ENCODE data around the gene NEURL3.
"Not testable (repeated sequence)": the region's sequence is repeated elsewhere in the genome, so short reads cannot be mapped to it uniquely, and the experiment has no call there.

NEURL3 gene, protein sequence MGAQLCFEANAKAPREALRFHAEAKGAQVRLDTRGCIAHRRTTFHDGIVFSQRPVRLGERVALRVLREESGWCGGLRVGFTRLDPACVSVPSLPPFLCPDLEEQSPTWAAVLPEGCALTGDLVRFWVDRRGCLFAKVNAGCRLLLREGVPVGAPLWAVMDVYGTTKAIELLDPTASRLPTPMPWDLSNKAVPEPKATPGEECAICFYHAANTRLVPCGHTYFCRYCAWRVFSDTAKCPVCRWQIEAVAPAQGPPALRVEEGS

DNA sequence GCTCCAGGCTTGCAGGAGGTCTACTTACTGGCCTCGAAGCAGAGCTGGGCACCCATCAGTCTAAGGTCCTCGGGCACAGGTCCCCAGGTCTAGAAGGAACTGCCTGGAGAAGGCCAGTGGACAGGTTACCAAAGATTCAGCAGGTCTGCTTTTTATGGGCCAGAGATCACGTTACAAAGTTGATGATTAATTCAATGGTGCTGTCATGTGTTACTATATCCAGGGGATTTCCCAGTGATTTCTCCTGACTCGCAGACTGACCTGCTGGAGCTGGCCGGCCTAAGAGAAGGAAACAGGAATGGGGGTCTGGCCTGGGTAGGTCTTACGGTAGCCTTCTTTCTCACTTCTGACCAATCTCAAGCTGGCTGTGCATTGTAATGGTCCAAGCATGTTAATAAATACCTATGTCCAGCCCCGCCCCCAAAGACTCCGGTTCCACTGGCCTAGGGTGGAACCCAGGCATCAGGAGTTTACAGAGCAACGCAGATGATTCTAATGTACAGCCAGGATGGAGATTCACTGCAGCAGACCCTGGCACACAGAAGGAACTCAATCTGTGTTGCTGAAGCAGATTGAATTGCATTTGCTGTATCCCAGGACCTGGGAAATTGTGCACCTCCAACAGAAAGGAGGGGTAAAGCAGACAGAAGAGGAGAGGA lies at the start of gene NEURL3:
Gene NEURL3 (minus strand): TSS at position 127 of the 659 bp plus-strand sequence. CDS start 71 bp downstream, at position 56.
- no peak within 1 kb of the TSS for H3K27ac ChIP-seq
- TF ChIP-seq Cebpa-rat (IDR thresholded peaks at IDR 0.05): no peak
- peaks cover 51 to 73% (median 58%) of the 10 kb centered on the region in 10 experiments for H3K4me1 ChIP-seq
- no peaks in the 10 kb centered on the region for H3K9me3 ChIP-seq (replicated peaks in 1 of 11)
- H3K27me3 ChIP-seq: no peaks in the 10 kb centered on the region
- no peak within 1 kb of the TSS for H3K4me3 ChIP-seq
- no peak within 1 kb of the TSS for H3K9ac ChIP-seq
- H3K36me3 ChIP-seq: no peaks in the 10 kb centered on the region
- no peaks in the 10 kb centered on the region for H4K20me1 ChIP-seq
- H3K4me2 ChIP-seq: peak within 1 kb of the TSS in 4 of 11 experiments; percentile 38 to 67 (median 64); a peak in 6 of 22 replicates

DNA sequence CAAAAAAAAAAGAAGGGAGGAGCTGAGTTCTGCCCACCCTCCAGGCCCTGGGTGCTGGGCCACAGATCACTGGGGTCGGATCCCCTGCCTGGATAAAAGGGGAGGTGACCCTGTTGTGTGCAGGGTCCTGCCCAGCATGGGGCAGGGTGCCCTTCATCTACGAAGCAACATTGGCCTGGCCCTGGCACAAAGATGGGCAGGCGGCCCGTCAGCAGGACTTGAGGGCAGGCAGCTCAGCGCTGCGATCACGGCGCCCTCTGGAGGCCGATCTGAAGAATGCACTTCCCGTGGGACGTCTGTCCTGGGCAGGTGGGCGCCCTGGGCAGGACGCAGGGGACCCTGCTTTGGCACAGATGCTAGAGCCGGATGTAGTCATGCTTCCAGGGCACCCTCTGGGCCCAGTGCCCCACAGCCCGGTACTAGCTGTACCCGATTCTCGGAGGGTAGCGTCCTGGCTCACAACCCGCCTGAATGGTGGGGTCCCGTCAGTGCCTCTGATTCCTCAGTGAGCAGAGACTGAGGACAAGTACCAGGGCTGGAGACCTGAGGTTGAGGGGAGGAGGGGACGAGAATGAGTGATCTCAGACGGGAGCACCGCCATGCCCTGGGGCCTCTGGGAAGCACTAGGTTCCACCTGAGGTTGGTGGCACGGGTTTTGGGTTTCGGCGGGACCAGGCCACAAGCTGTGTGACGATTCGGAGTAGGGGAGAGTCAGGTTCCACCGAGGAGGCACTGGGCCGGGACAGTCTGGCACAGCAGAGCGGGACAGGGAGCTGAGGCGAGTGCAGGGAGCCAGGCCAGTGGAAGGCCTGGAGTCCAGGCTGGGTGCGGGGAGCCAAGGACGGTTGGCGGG lies 49.4 kb upstream of the NEURL3 start:
- Histone ChIP-seq H3K27me3 (no peaks in the 10 kb centered on the region), H3K4me2 (peak overlapping the region; percentile 39 to 95 (median 86)), H3K36me3 (peaks cover 25 to 35% (median 31%) of the 10 kb centered on the region in 11 experiments), H3K4me1 (peaks cover 37 to 71% (median 66%) of the 10 kb centered on the region in 10 experiments), H3K27ac (peak overlapping the region in 1 of 11 experiments; percentile 14; a peak in 1 of 22 replicates), H4K20me1 (peaks cover 43 to 57% (median 47%) of the 10 kb centered on the region in 11 experiments), H3K9ac (peak overlapping the region in 7 of 11 experiments; percentile 8 to 52 (median 36); a peak in 10 of 22 replicates), H3K9me3 (replicated peaks in 1 of 11) (no peaks in the 10 kb centered on the region), H3K4me3 (no peak overlapping the region)
- TF ChIP-seq Cebpa-rat (IDR thresholded peaks at IDR 0.05): no peak

DNA sequence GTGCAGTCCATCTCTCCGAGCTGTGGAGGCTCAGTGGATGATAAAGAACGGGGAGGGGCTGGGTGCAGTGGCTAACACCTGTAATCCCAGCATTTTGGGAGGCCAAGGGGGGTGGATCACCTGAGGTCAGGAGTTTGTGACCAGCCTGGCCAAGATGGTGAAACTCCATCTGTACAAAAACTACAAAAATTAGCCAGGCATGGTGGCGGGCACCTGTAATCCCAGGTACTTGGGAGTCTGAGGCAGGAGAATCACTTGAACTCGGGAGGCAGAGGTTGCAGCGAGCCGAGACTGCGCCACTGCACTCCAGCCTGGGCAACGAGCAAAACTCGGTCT lies 48.8 kb upstream of the NEURL3 start:
- Histone ChIP-seq H3K4me1 (peaks cover 37 to 71% (median 66%) of the 10 kb centered on the region in 10 experiments), H3K4me2 (peak overlapping the region; percentile 39 to 95 (median 86)), H3K36me3 (peaks cover 31 to 41% (median 37%) of the 10 kb centered on the region in 11 experiments), H4K20me1 (peaks cover 49 to 63% (median 53%) of the 10 kb centered on the region in 11 experiments), H3K9ac (peak overlapping the region in 6 of 11 experiments; percentile 8 to 58 (median 44); a peak in 8 of 22 replicates)
- H3K27me3 ChIP-seq; H3K27ac ChIP-seq; H3K4me3 ChIP-seq; H3K9me3 ChIP-seq (replicated peaks in 1 of 11): not testable (repeated sequence)

DNA sequence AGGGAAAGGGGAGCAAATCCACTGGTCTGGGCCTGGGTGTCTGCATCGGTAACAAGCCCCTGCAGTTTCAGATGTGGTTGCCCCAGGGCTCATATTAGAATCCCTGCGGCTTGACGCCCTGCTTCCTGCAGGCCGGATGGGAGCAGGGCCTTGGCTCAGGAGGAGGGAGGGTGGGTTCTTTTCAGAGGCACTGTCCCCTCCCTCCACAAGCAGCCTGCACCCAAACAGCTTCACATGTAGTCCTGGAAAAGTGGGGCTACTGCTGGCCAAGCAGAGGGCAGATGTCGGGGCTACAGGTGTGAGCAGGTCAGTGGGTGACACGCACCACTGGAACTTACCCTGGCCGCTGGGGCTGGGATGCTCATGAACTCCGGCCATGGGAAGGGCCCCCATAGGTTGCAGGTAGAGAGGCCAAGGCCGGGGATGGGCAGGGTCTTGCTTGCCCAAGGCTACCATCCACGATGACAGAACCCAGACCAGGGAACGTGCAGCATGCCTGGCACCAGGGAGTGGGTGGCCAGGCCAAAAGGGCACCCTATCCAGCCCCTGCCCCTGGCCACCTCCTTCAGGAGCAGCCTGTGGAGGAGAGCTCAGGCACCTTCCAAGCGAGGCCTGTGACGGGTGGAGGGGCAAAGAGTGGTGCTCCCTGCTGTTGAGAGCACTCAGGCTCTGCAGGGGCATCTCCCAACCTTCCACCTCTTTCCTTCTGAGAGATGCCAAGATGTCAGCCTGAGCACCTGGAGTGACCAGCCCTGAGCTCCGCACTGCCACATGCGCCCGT lies 48.2 kb upstream of the NEURL3 start:
- Histone ChIP-seq H3K4me2 (peak overlapping the region; percentile 57 to 95 (median 86)), H3K27ac (0 out of 22 replicates have a peak overlapping the region, but pooled peaks of 1 of the 11 experiments have one; percentile 37), H3K36me3 (peaks cover 37 to 47% (median 43%) of the 10 kb centered on the region in 11 experiments), H4K20me1 (peaks cover 55 to 69% (median 59%) of the 10 kb centered on the region in 11 experiments), H3K4me1 (peaks cover 37 to 71% (median 66%) of the 10 kb centered on the region in 10 experiments), H3K9ac (peak overlapping the region in 8 of 11 experiments; percentile 9 to 58 (median 45); a peak in 12 of 22 replicates), H3K9me3 (replicated peaks in 1 of 11) (no peaks in the 10 kb centered on the region), H3K4me3 (no peak overlapping the region), H3K27me3 (no peaks in the 10 kb centered on the region)
- no peak for TF ChIP-seq Cebpa-rat (IDR thresholded peaks at IDR 0.05)

DNA sequence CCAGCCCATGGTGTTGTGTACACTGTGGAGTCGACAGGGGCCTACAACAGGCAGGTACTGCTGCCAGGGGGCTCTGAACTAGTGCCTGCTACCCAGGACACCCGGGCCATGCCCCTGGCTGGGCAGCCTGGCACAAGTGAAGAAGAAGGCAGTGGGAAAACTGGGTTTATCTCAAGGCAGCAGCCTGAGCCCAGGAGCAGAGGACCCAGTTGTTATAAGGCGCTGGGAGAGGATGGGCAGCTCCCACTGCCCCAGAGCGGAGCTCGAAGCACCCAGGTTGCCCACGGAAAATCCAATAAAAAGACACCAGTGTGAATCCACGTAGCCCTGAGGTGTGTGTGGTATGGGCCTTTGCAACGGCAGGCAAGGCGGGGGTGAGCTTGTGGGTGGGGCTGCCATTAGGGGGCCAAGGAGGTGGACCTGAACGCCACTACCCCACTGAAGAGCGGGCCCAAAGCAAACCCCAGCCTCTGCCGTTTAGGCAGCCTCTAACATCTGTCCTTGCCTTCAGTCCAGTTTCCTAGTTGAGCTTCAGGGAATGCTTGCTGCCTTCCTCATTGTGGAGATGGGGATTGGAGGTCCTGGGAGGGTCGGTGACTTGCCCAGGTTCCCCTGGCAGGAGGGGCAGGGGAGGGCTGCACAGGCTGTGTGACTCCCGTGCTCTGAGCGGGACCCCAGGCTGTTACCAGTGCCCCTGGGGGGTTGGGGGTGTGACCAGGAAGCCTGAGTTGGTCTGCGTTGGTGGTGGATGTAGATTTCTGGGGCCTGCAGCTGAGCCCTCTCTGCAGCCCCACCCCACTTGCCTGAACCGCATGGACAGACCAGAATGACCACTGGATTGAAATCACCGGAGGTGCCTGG lies 47.4 kb upstream of the NEURL3 start:
- H3K36me3 ChIP-seq: peaks cover 45 to 55% (median 51%) of the 10 kb centered on the region in 11 experiments
- H3K9ac ChIP-seq: peak overlapping the region; percentile 2 to 58 (median 44); a peak in 18 of 22 replicates
- no peaks in the 10 kb centered on the region for H3K9me3 ChIP-seq (replicated peaks in 1 of 11)
- H4K20me1 ChIP-seq: peaks cover 63 to 77% (median 67%) of the 10 kb centered on the region in 11 experiments
- no peaks in the 10 kb centered on the region for H3K27me3 ChIP-seq
- TF ChIP-seq Cebpa-rat (IDR thresholded peaks at IDR 0.05): no peak
- H3K4me2 ChIP-seq: peak overlapping the region; percentile 2 to 95 (median 86); a peak in 21 of 22 replicates
- H3K4me1 ChIP-seq: peaks cover 37 to 71% (median 66%) of the 10 kb centered on the region in 10 experiments
- peak overlapping the region in 2 of 11 experiments; percentile 12 to 37; a peak in 3 of 22 replicates for H3K27ac ChIP-seq
- H3K4me3 ChIP-seq: no peak overlapping the region; a peak in 1 of 20 replicates

DNA sequence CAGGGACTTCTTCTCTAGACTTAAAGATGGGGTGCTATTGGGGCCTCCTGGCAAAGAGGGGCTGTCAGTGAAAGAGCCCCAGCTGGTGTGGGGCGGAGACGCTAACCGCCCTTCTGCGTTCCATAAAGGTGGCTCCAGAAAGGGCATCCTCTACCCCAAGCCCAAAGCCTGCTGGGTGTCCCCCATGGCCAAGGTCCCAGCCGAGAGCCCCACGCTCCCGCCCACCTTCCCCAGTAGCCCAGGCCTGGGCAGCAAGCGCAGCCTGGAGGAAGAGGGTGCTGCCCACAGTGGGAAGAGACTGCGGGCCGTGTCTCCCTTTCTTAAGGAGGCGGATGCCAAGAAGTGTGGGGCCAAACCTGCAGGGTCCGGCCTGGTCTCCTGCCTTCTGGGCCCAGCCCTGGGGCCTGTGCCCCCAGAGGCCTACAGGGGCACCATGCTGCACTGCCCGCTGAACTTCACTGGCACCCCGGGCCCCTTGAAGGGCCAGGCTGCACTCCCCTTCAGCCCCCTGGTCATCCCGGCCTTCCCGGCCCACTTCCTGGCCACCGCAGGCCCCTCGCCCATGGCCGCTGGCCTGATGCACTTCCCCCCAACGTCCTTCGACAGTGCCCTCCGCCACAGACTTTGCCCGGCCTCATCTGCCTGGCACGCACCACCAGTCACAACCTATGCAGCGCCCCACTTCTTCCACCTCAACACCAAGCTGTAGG lies 46.6 kb upstream of the NEURL3 start:
- Histone ChIP-seq H3K9ac (peak overlapping the region in 9 of 11 experiments; percentile 21 to 58 (median 42); a peak in 17 of 22 replicates), H4K20me1 (peaks cover 71 to 85% (median 75%) of the 10 kb centered on the region in 11 experiments), H3K27me3 (no peaks in the 10 kb centered on the region), H3K9me3 (replicated peaks in 1 of 11) (no peaks in the 10 kb centered on the region), H3K27ac (peak overlapping the region in 1 of 11 experiments; percentile 12; a peak in 1 of 22 replicates), H3K36me3 (peaks cover 52 to 63% (median 59%) of the 10 kb centered on the region in 11 experiments), H3K4me2 (peak overlapping the region in 10 of 11 experiments; percentile 57 to 95 (median 86); a peak in 21 of 22 replicates), H3K4me3 (no peak overlapping the region), H3K4me1 (peaks cover 41 to 74% (median 71%) of the 10 kb centered on the region in 10 experiments)
- no peak for TF ChIP-seq Cebpa-rat (IDR thresholded peaks at IDR 0.05)
